Sigmoid colon (tissue), 7 donors: ENCODE results near the gene FOXD4L1. TPM values are rescaled to one million over a fixed set of nuclear protein-coding genes. Genes with fewer than 3 reads are reported as not detected.
A peak's percentile ranks its signal among the peaks of the same experiment; 100 is the strongest.
"Not testable (repeated sequence)": the region's sequence is repeated elsewhere in the genome, so short reads cannot be mapped to it uniquely, and the experiment has no call there.

Experiments
- DNase-seq: peaks from one replicate; pipeline ENCODE4 v3.0.0-alpha.2; 2019
- H3K27ac ChIP-seq, 4 donors: fragments of 200-600 bp; sonication (generic); one replicate each; pipeline ENCODE4 v1.5.1; 2016 to 2019; ENCODE audit warnings: mild to moderate bottlenecking in 1 of 4
- H3K27me3 ChIP-seq, 3 donors: fragments of 200-600 bp; sonication (generic); one replicate each; pipeline ENCODE4 v1.5.1; 2019; ENCODE audit warnings: mild to moderate bottlenecking in 1 of 3
- H3K36me3 ChIP-seq, 4 donors: fragments of 200-600 bp; sonication (generic); one replicate each; pipeline ENCODE4 v1.5.1; 2016 to 2019
- H3K4me1 ChIP-seq, 4 donors: fragments of 200-600 bp; sonication (generic); one replicate each; pipeline ENCODE4 v1.5.1; 2017 to 2019
- H3K4me3 ChIP-seq, 4 donors: fragments of 200-600 bp; sonication (generic); one replicate each; pipeline ENCODE4 v1.5.1; 2017 to 2019; ENCODE audit warnings: mild to moderate bottlenecking in 2 of 4, moderate library complexity in 1 of 4
- H3K9me3 ChIP-seq, 4 donors: fragments of 200-600 bp in 3 of 4; sonication (generic) in 3 of 4; one replicate each; pipeline versions ENCODE4 v1.5.1 to v1.6.1; 2013 to 2019
- POLR2AphosphoS5 ChIP-seq, 4 donors: sonication (generic); formaldehyde crosslinking; IDR thresholded peaks; one replicate each; pipeline ENCODE4 v1.6.1; 2017; ENCODE audit warnings: antibody characterized with exemption in 4 of 4
- WGBS, 2 donors: extraction: QIAGEN DNeasy Blood & Tissue Kit; methylation state at CpG; one replicate each; pipeline ENCODE4 v1.1.7; 2013; 5-methylcytosine and 5-hydroxymethylcytosine counted together
- intact Hi-C: fragments of 100-400 bp; cut with DNase I; formaldehyde crosslinking; loops from one replicate; pipeline ENCODE4 v1.15.1; 2023
- polyA plus RNA-seq, 3 donors: library from polyadenylated mRNA; stranded (reverse); fragments of 200-250 nt; gene quantifications; one replicate each; pipeline ENCODE4 v1.2.3, GENCODE V29; 2013
- total RNA-seq, 4 donors: library from RNA; depleted of rRNA; stranded (reverse); fragments of >200 nt; gene quantifications; one replicate each; pipeline ENCODE4 v1.1.0, GENCODE V29; 2016
- donor health status: healthy with polysubstance abuse.
- donor health status: Bipolar disorder and iron deficiency.
- donor health status: healthy.

The FOXD4L1 gene
- total and polyA plus RNA-seq, 7 donors: 0.06 to 1.1 (median 0.25) TPM; not detected in 3

DNA sequence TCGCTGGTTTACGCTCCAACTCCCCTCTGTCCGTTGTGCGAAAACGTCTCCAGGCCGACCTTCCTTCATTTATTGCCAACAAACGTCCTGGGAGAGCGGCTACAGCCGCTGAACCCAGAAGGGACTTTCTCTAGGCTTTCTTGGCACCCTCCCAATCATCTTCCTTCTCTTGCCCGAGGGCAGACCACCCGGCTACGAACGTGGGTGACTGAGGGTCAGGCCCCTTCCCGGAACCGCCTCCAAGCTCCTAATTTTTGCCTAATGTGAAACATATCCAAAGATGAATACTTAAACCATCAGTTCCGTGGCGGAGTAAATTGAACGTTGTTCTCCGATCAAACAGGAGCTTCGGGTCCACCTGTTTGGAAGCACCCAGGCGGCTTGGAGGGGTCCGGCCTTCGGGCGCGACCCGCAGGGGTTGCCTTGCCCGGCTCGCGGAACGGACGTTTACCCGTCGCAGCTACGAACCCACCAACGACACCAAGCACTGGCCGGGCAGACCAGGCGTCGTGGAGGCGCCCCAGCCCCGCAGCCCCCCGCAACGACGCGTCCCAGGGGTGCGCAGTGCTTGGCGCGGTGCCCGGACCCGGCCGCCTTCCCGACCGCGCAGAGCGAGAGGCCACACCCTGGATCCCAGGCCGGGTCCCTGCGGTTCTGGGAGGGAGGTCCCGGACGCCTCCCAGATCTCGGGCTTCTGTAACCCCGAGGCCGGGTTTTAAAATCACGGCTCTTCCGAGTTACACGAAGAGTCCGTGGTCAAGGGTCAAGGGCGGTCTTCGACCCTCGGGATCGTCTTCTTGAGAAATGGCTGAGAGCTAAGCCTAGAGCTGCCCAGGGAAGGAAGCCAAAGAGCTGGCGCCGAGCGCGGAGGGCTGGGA lies 4.0 kb downstream of the FOXD4L1 start:
- H3K27me3 ChIP-seq: peaks cover 3 to 70% (median 42%) of the 10 kb centered on the region in 3 donors
- DNase-seq, H3K27ac ChIP-seq, H3K9me3 ChIP-seq, H3K36me3 ChIP-seq, intact Hi-C loops: not testable (repeated sequence)
- peaks cover 0 to 22% (median 9%) of the 10 kb centered on the region in 4 donors for H3K4me1 ChIP-seq
- peak overlapping the region in 2 of 4 donors; percentile 33 to 51 for H3K4me3 ChIP-seq
- WGBS, 2 donors: 3 to 6% methylated on average over 48 to 73 of the region's 73 CpGs
- peak in 1 of 4 donors; percentile 28 for TF ChIP-seq POLR2AphosphoS5 (IDR thresholded peaks at IDR 0.05)

DNA sequence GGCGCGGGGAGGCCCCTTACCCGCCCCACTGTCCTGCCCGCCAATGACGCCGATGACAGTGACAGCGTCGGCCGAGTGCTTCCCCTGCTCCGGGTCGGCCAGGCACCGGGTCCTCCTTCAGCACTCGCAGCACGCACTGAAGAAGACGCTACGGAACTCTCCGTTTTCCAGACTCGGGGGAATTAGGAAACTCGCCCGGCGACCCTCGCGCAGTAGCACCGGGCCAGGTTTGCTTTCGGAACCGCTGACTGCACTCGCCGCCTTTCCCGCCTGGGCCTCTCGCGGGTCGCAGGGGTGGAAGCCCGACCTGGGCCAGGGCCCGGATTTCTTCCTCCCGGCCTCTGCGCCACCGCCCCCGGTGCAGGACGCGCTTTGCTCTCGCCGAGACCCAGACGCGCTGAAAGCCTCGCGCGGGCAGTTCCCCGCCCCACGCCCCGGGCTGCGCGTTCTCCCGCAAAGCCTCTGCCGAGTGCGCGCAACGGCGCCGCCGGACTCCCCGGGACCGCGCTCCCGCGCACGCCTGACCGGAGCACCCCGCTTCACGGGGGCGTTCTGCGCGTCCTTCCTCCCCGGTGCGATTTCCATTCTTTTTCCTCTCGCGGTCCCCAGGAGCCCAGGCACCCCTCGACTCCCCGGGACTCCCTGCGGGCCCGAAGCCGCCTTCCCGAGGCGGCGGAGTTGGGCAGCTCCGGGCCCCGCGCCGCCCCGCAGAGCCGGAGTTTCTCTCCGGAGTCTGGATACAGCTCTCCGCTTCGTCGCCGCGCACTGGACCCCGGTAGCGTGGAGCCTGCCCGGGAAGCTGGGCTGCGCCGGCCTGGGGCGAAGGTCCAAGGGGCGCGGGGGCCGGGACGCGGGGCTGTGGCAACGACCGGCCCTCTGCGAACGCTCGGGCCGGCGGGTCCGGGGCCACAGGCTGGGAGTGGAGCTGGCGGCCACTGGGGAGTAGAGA lies 4.9 kb downstream of the FOXD4L1 start:
- H3K9me3 ChIP-seq, intact Hi-C loops, H3K36me3 ChIP-seq, H3K27ac ChIP-seq: not testable (repeated sequence)
- 1% methylated on average over 34 to 116 of the region's 116 CpGs for WGBS, 2 donors
- Histone ChIP-seq H3K4me1 (peaks cover 0 to 22% (median 9%) of the 10 kb centered on the region in 4 donors), H3K4me3 (peak overlapping the region in 3 of 4 donors; percentile 12 to 51 (median 33)), H3K27me3 (peaks cover 3 to 78% (median 49%) of the 10 kb centered on the region in 3 donors)
- peak; percentile 65 for DNase-seq

DNA sequence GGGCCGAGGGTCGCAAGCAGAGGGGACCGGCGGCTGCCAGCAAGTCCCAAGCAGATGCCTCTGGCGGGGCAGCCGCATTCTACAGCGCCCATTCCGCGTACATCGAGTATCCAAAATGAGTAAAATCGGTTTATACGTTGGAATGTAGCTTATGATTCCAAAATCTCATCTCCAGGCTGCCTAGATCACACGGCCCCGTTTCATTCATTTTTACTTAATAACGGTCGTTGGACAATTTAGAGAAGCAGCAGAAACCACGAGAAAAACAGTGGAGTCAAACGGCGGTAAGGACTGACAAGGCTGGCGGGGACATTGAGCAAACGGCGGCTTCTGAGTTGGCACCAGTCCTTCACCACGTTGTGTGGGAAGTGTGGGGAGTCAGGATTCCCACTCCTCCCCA lies 5.6 kb downstream of the FOXD4L1 start:
- H3K36me3 ChIP-seq, H3K27ac ChIP-seq, intact Hi-C loops, DNase-seq, H3K9me3 ChIP-seq: not testable (repeated sequence)
- 3 to 4% methylated on average over 11 to 23 of the region's 23 CpGs for WGBS, 2 donors
- Histone ChIP-seq H3K27me3 (peaks cover 3 to 78% (median 49%) of the 10 kb centered on the region in 3 donors), H3K4me3 (peak overlapping the region in 1 of 4 donors; percentile 51), H3K4me1 (peaks cover 0 to 22% (median 9%) of the 10 kb centered on the region in 4 donors)
- peak in 2 of 4 donors; percentile 52 to 59 for TF ChIP-seq POLR2AphosphoS5 (IDR thresholded peaks at IDR 0.05)

DNA sequence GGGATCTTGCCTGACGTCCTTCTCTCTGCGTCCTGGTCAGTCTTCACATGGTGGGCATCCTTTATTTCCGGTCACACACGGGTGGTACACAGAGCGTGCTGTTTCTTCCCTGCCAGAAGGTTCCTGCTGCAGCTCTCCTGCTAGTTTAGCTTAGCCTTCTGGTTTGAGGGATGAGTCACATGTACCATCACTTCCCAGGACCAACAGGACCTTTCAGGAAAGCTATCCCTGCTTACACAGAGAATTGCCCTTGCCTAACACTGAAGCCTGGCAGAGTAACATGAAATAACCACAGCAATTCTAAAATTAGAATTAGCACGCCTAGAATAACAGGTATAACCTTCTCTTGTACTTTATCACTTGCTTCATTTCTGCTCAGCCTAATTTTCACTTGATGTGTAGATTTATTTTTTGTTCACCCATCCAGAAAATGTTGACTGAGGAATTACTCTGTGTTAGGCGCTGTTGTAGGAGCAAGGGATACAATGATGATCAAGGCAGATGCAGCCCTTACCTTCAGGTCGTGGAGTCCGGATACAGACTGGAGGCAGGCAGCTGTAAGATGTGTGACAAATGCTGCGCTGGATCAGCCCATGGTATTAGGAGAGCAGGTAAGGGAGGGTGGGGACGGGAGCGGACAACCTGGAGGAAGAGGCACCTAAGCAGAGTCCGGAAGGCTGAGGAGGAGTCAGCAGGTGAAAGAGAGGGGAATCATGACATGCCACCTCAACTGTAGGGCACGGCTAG lies 9.1 kb downstream of the FOXD4L1 start:
- Histone ChIP-seq H3K27me3 (peaks cover 3 to 51% (median 25%) of the 10 kb centered on the region in 3 donors), H3K4me1 (peaks cover 0 to 16% (median 8%) of the 10 kb centered on the region in 4 donors)
- H3K36me3 ChIP-seq, intact Hi-C loops, H3K27ac ChIP-seq, DNase-seq, H3K9me3 ChIP-seq, H3K4me3 ChIP-seq: not testable (repeated sequence)
- WGBS, 2 donors: 13 to 20% methylated on average over 12 of the region's 14 CpGs

DNA sequence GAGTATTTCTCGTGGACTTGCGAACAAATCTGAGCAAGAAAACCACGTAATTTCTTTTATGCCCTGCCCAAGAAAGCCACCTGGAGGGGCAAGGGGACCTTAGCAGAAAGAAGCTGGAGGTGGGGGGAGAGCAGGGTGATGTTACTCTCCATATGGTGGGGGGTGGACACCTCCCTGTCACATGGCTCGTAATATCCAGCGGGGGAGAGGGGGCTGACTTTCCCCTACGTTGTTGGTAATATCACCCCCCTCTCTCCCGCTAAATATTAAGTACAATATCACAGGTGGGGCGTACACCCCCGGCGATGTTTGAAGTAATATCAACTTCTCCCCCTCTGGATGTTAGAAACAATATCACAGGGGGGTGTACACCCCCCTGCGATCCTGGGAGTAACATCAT lies 9.7 kb downstream of the FOXD4L1 start:
- not testable (repeated sequence) for H3K4me3 ChIP-seq
- H3K27me3 ChIP-seq: peaks cover 3 to 45% (median 19%) of the 10 kb centered on the region in 3 donors

DNA sequence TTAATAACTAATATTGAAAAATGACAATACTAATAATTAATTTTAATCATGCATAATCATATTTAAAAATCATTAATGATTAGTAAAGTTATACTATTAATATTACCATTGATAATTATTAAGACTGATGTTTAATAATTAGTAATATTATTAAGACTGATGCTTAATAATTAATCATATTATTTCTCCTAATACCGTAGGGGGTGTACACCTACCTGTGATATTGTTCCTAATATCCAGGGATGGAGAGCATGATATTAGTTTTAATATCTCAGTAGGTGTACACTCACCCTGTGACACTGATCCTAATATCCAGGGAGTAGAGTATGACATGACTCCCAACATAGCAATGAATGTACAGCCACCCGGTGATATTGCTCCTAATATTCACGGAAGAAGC lies 12.4 kb downstream of the FOXD4L1 start:
- 75 to 86% methylated on average over 1 to 2 of the region's 3 CpGs for WGBS, 2 donors
- H3K27ac ChIP-seq, H3K4me3 ChIP-seq, DNase-seq, H3K4me1 ChIP-seq, H3K9me3 ChIP-seq, H3K36me3 ChIP-seq, intact Hi-C loops: not testable (repeated sequence)
- H3K27me3 ChIP-seq: peaks cover 0 to 23% (median 7%) of the 10 kb centered on the region in 3 donors

More for the DNA sequence above, 9.7 kb downstream of the FOXD4L1 start:
- H3K27ac ChIP-seq, intact Hi-C loops, DNase-seq, H3K4me1 ChIP-seq, H3K36me3 ChIP-seq, H3K9me3 ChIP-seq: not testable (repeated sequence)
- WGBS, 2 donors: 29 to 41% methylated on average over 11 of the region's 11 CpGs

DNA sequence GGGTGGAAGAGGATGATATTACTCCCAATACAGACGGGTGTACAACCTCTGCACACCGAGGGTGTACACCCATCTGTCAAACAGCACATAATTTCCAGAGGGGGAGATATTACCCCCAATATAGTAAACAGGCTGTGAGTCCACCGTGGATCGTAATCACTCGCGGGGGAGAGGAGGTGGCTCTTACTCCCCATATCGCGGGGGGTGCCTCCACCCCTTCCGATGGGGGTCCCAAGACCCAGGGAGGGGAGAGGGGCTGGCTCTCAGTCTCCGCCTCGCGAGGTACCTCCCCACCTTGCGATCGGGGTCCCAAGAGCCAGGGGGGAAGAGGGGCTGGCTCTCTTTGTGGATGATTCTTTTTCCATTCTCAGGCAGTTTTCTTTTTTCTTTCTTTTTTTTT lies 13.4 kb downstream of the FOXD4L1 start:
- H3K9me3 ChIP-seq, H3K4me3 ChIP-seq, H3K27ac ChIP-seq, intact Hi-C loops, H3K4me1 ChIP-seq, H3K36me3 ChIP-seq, DNase-seq: not testable (repeated sequence)
- 86% methylated on average over 14 of the region's 14 CpGs for WGBS, 2 donors
- peaks cover 0 to 19% (median 7%) of the 10 kb centered on the region in 3 donors for H3K27me3 ChIP-seq

DNA sequence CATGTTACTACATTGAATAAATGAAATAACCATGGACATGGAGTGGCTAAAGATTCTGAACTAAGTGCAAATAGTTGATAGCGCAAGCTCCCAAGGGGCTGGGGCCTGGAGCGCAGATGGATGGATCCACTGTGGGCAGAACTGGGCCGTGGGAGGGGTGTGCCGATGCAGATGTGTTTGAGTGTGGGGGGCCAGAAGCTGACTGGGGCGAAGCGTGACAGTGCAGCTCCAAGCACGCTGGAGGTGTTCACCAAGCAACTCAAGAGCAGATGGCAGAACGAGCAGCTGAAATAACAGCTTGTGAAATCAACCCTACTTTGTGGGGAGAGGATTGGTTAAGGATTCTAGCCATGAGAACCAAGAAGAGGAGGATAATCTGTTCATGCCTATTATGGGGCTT lies 17.0 kb downstream of the FOXD4L1 start:
- H3K9me3 ChIP-seq, H3K4me3 ChIP-seq, H3K27me3 ChIP-seq, H3K27ac ChIP-seq, H3K4me1 ChIP-seq, intact Hi-C loops, DNase-seq, H3K36me3 ChIP-seq: not testable (repeated sequence)
- 93 to 95% methylated on average over 8 of the region's 8 CpGs for WGBS, 2 donors

DNA sequence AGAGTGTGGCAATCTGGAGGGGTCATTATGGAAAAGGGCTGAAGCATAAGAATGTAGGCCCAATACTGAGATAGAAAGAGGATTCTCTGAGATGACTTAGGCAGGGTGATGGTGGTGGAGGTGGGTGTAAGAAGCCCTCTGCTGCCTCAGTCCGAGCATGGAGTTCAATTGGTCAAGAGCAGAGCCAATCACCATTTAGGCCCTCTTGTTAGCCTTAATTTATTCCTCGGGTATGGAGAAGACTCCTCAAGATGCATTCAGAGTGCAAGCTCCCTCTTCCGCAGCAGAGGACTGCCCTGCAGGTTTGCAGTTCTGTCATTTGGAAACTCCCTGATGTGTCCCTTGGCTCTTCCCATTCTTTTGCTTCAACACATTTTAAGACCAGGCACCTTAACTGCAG lies 17.5 kb downstream of the FOXD4L1 start:
- H3K9me3 ChIP-seq, DNase-seq, H3K27me3 ChIP-seq, H3K4me1 ChIP-seq, H3K4me3 ChIP-seq, H3K27ac ChIP-seq, H3K36me3 ChIP-seq, intact Hi-C loops: not testable (repeated sequence)
- WGBS, 2 donors: 88 to 94% methylated on average over 3 of the region's 3 CpGs

DNA sequence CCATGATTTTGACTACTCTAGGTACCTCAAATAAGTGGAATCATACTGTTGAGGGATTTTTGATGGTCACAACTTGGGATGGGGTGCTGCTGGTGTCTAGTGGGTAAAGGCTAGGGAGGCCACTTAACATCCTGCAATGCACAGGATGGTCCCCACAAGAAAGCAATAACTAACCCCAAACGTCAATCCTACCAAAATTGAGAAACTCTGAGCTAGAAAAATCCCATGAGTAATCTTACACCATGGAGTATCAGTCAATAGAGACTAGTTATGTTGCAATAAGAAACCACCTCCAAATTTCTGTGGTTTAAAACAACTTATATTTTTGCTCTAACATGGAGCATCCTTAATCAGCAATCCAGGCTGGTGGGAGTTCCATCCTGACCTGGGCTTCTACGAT lies 18.6 kb downstream of the FOXD4L1 start:
- H3K4me1 ChIP-seq, H3K36me3 ChIP-seq, H3K9me3 ChIP-seq, DNase-seq, H3K27ac ChIP-seq, H3K27me3 ChIP-seq, intact Hi-C loops, H3K4me3 ChIP-seq: not testable (repeated sequence)
- no CpG with 5 or more reads among the region's 2 CpGs for WGBS, 2 donors

DNA sequence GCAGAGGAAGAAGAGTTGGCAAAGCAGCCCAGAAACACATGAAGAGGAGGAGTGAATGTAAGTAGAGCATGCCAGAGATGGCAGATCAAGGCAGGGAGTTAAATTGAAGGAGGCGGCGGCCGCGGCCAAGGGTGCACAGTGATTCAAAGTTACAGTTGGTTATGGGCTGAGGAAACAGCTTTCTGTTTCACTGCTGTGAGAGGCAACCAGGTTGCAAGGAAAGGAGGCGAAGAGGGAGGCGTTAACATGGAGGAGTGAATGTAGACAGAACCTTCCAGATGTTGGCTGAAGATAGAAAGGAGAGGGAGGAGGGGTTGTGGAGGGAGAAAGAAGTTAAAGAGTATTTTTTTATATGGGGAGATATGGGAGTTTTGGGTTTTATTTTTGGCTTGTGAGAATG lies 22.4 kb downstream of the FOXD4L1 start:
- H3K27me3 ChIP-seq, intact Hi-C loops, H3K36me3 ChIP-seq, H3K27ac ChIP-seq, DNase-seq, H3K4me3 ChIP-seq, H3K4me1 ChIP-seq, H3K9me3 ChIP-seq: not testable (repeated sequence)
- WGBS, 2 donors: 78 to 82% methylated on average over 6 of the region's 6 CpGs
